ENCODE measurements around the gene FNDC8. TPM values are rescaled to one million over a fixed set of nuclear protein-coding genes. Genes with fewer than 3 reads are reported as not detected.

Gene FNDC8
- total and polyA plus RNA-seq, 2 donors from 2014 or later: not detected

GRCh38 chr17:35138218-35138617 lies 16.8 kb downstream of the FNDC8 start:
- peaks cover 0 to 3% (median 0%) of the 10 kb centered on the region in 3 donors for H3K4me1 ChIP-seq (ENCODE audit: control insufficient read depth in 2 of 3, insufficient read depth in 2 of 3, low read depth in 1 of 3, low read length in 3 of 3)
- intact Hi-C loops (cut with DNase I): no loop called here
- H3K27ac ChIP-seq (ENCODE audit: low read depth in 2 of 2, low read length in 2 of 2): no peak overlapping the region
- no peaks in the 10 kb centered on the region for H3K9me3 ChIP-seq (ENCODE audit: control insufficient read depth in 2 of 3, insufficient read depth in 1 of 3, low read length in 3 of 3)
- DNase-seq (no peak), FAIRE-seq (no peak)
- TF ChIP-seq, protein P1, sequence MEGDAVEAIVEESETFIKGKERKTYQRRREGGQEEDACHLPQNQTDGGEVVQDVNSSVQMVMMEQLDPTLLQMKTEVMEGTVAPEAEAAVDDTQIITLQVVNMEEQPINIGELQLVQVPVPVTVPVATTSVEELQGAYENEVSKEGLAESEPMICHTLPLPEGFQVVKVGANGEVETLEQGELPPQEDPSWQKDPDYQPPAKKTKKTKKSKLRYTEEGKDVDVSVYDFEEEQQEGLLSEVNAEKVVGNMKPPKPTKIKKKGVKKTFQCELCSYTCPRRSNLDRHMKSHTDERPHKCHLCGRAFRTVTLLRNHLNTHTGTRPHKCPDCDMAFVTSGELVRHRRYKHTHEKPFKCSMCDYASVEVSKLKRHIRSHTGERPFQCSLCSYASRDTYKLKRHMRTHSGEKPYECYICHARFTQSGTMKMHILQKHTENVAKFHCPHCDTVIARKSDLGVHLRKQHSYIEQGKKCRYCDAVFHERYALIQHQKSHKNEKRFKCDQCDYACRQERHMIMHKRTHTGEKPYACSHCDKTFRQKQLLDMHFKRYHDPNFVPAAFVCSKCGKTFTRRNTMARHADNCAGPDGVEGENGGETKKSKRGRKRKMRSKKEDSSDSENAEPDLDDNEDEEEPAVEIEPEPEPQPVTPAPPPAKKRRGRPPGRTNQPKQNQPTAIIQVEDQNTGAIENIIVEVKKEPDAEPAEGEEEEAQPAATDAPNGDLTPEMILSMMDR (IDR thresholded peaks at IDR 0.05; ENCODE audit: borderline replicate concordance, extremely low read depth, insufficient read depth): no peak
- no peak overlapping the region for H3K9ac ChIP-seq (ENCODE audit: low read length in 3 of 3)
- no peak overlapping the region for H3K4me3 ChIP-seq (ENCODE audit: low read length in 3 of 3)
- H3K27me3 ChIP-seq (ENCODE audit: control insufficient read depth, insufficient read depth, low read length): no peaks in the 10 kb centered on the region
- peaks cover 9 to 46% (median 32%) of the 10 kb centered on the region in 3 donors for H3K36me3 ChIP-seq (ENCODE audit: control insufficient read depth in 2 of 3, insufficient read depth in 3 of 3, low read length in 3 of 3)

GRCh38 chr17:35141681-35142466 lies 20.5 kb downstream of the FNDC8 start, which contains the start of gene NLE1:
TSS of gene NLE1 (minus strand) at chr17:35142303. CDS start at chr17:35142275, 28 bp downstream.
- Histone ChIP-seq H3K27ac (ENCODE audit: low read depth in 2 of 2, low read length in 2 of 2) (no peak within 1 kb of the TSS), H3K4me3 (ENCODE audit: low read length in 3 of 3) (peak within 1 kb of the TSS; percentile 80 to 96 (median 86)), H3K9me3 (ENCODE audit: control insufficient read depth in 2 of 3, insufficient read depth in 1 of 3, low read length in 3 of 3) (no peaks in the 10 kb centered on the region), H3K36me3 (ENCODE audit: control insufficient read depth in 2 of 3, insufficient read depth in 3 of 3, low read length in 3 of 3) (peaks cover 3 to 18% (median 12%) of the 10 kb centered on the region in 3 donors), H3K9ac (ENCODE audit: low read length in 3 of 3) (peak within 1 kb of the TSS; percentile 67 to 77 (median 71)), H3K4me1 (ENCODE audit: control insufficient read depth in 2 of 3, insufficient read depth in 2 of 3, low read depth in 1 of 3, low read length in 3 of 3) (peaks cover 0 to 3% (median 0%) of the 10 kb centered on the region in 3 donors), H3K27me3 (ENCODE audit: control insufficient read depth, insufficient read depth, low read length) (no peaks in the 10 kb centered on the region)
- FAIRE-seq (no peak), DNase-seq (peak; percentile 84 to 94 (median 89))
- intact Hi-C loops (cut with DNase I): no loop called here
- TF ChIP-seq, protein P1 (IDR thresholded peaks at IDR 0.05; ENCODE audit: borderline replicate concordance, extremely low read depth, insufficient read depth): peak; percentile 84

DNA sequence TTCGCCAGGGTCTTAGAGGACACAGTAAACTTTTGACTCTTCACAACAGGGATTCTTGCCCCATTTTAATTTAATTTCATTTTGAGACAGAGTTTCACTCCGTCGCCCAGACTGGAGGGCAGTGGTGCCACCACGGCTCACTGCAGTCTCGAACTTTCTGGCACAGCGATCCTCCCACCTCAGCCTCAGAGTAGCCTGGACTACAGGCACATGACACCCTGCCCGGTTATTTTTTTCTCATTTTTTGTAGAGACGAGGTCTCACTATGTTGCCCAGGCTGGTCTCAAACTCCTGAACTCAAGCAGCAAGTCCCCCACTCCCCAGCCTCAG lies 21.0 kb downstream of the FNDC8 start:
- Histone ChIP-seq H3K4me1 (ENCODE audit: control insufficient read depth in 2 of 3, insufficient read depth in 2 of 3, low read depth in 1 of 3, low read length in 3 of 3) (peaks cover 0 to 3% (median 0%) of the 10 kb centered on the region in 3 donors), H3K27me3 (ENCODE audit: control insufficient read depth, insufficient read depth, low read length) (no peaks in the 10 kb centered on the region), H3K36me3 (ENCODE audit: control insufficient read depth in 2 of 3, insufficient read depth in 3 of 3, low read length in 3 of 3) (peaks cover 3 to 13% (median 8%) of the 10 kb centered on the region in 3 donors), H3K27ac (ENCODE audit: low read depth in 2 of 2, low read length in 2 of 2) (no peak overlapping the region), H3K9ac (ENCODE audit: low read length in 3 of 3) (no peak overlapping the region), H3K4me3 (ENCODE audit: low read length in 3 of 3) (peak overlapping the region in 2 of 3 donors; percentile 42 to 96), H3K9me3 (ENCODE audit: control insufficient read depth in 2 of 3, insufficient read depth in 1 of 3, low read length in 3 of 3) (no peaks in the 10 kb centered on the region)
- DNase-seq: no peak
- TF ChIP-seq, protein P1 (IDR thresholded peaks at IDR 0.05; ENCODE audit: borderline replicate concordance, extremely low read depth, insufficient read depth): no peak
- intact Hi-C loops (cut with DNase I): no loop called here
- no peak for FAIRE-seq

Data from kidney (tissue), 14 donors.